Osteoblast (primary cell): ENCODE results near the gene CORIN. TPM values are rescaled to one million over a fixed set of nuclear protein-coding genes. Genes with fewer than 3 reads are reported as not detected.

Experiments used
- DNase-seq: peaks from one replicate; pipeline ENCODE4 v3.0.0; 2011; ENCODE audit warnings: low spot score, mixed read lengths; ENCODE audit not compliant: insufficient read length; ENCODE audit errors: missing footprints
- H2AFZ ChIP-seq: 2 replicates; pipeline ENCODE4 v1.6.0; 2011; ENCODE audit warnings: mild to moderate bottlenecking, low read length
- H3K27ac ChIP-seq: 2 replicates; pipeline ENCODE4 v1.5.1; 2011; ENCODE audit warnings: mild to moderate bottlenecking, low read depth, low read length, moderate library complexity
- H3K27me3 ChIP-seq: 2 replicates; pipeline ENCODE4 v1.6.0; 2012; ENCODE audit warnings: mild to moderate bottlenecking, control low read depth, inconsistent platforms, low read length, moderate library complexity; ENCODE audit not compliant: insufficient read depth
- H3K36me3 ChIP-seq: 2 replicates; pipeline ENCODE4 v1.5.1; 2011; ENCODE audit warnings: mild to moderate bottlenecking, low read length, control low read depth, moderate library complexity; ENCODE audit not compliant: insufficient read depth
- H3K4me1 ChIP-seq: 2 replicates; pipeline ENCODE4 v1.5.1; 2011; ENCODE audit warnings: mild to moderate bottlenecking, low read length, control low read depth, moderate library complexity; ENCODE audit not compliant: insufficient read depth
- H3K4me2 ChIP-seq: 2 replicates; pipeline ENCODE4 v1.6.0; 2011; ENCODE audit warnings: mild to moderate bottlenecking, low read length; ENCODE audit not compliant: insufficient read depth
- H3K4me3 ChIP-seq: fragments of 200-600 bp; sonication (generic); 3 replicates; pipeline ENCODE4 v1.5.1; 2012; ENCODE audit warnings: mild to moderate bottlenecking, low read length, inconsistent platforms; ENCODE audit not compliant: insufficient read depth
- H3K79me2 ChIP-seq: 2 replicates; pipeline ENCODE4 v1.6.0; 2012; ENCODE audit warnings: mild to moderate bottlenecking, low read length, control low read depth, inconsistent platforms; ENCODE audit not compliant: insufficient read depth
- H3K9me3 ChIP-seq: 2 replicates; pipeline ENCODE4 v1.5.1; 2011; ENCODE audit warnings: low read depth, low read length, control low read depth
- H4K20me1 ChIP-seq: 2 replicates; pipeline ENCODE4 v1.6.0; 2012; ENCODE audit warnings: mild to moderate bottlenecking, low read length, control low read depth; ENCODE audit not compliant: insufficient read depth
- CTCF ChIP-seq: IDR thresholded peaks from 2 replicates; pipeline ENCODE4 v1.5.1; 2011; ENCODE audit warnings: mild to moderate bottlenecking, low read depth, low read length, moderate library complexity; ENCODE audit errors: extremely low read depth
- total RNA-seq: library from RNA; depleted of rRNA; stranded (reverse); fragments of >200 nt; gene quantifications from 2 replicates; pipeline ENCODE4 v1.2.3, GENCODE V29; 2012

Gene CORIN
- total RNA-seq, 1 donor: 0.36 TPM

GRCh38 chr4:47876310-47876709 lies 38.4 kb upstream of the CORIN start:
- DNase-seq: no peak
- H3K4me1 ChIP-seq: no peaks in the 10 kb centered on the region
- no peak overlapping the region for H3K4me2 ChIP-seq
- no peak overlapping the region for H3K4me3 ChIP-seq
- TF ChIP-seq CTCF: no peak
- H3K36me3 ChIP-seq: peaks cover 53% of the 10 kb centered on the region
- peaks cover 6% of the 10 kb centered on the region for H3K9me3 ChIP-seq
- H4K20me1 ChIP-seq: no peaks in the 10 kb centered on the region
- no peaks in the 10 kb centered on the region for H3K27me3 ChIP-seq
- no peak overlapping the region for H2AFZ ChIP-seq
- no peaks in the 10 kb centered on the region for H3K79me2 ChIP-seq
- no peak overlapping the region for H3K27ac ChIP-seq

GRCh38 chr4:47873877-47874541 lies 36.1 kb upstream of the CORIN start:
- H4K20me1 ChIP-seq: no peaks in the 10 kb centered on the region
- no peak overlapping the region for H3K4me2 ChIP-seq
- H3K27me3 ChIP-seq: no peaks in the 10 kb centered on the region
- no peaks in the 10 kb centered on the region for H3K4me1 ChIP-seq
- peaks cover 6% of the 10 kb centered on the region for H3K9me3 ChIP-seq
- no peak for TF ChIP-seq CTCF
- peaks cover 48% of the 10 kb centered on the region for H3K36me3 ChIP-seq
- no peak for DNase-seq
- H2AFZ ChIP-seq: no peak overlapping the region
- no peak overlapping the region for H3K4me3 ChIP-seq
- H3K27ac ChIP-seq: no peak overlapping the region
- H3K79me2 ChIP-seq: no peaks in the 10 kb centered on the region

GRCh38 chr4:47863486-47863885 lies 25.6 kb upstream of the CORIN start:
- no peak for DNase-seq
- no peaks in the 10 kb centered on the region for H3K27me3 ChIP-seq
- H3K79me2 ChIP-seq: peaks cover 3% of the 10 kb centered on the region
- H3K4me2 ChIP-seq: peak overlapping the region; percentile 60
- no peak overlapping the region for H3K4me3 ChIP-seq
- H3K27ac ChIP-seq: peak overlapping the region; percentile 81
- H3K36me3 ChIP-seq: no peaks in the 10 kb centered on the region
- TF ChIP-seq CTCF: no peak
- no peaks in the 10 kb centered on the region for H4K20me1 ChIP-seq
- H2AFZ ChIP-seq: no peak overlapping the region
- H3K4me1 ChIP-seq: peaks cover 37% of the 10 kb centered on the region
- H3K9me3 ChIP-seq: no peaks in the 10 kb centered on the region

- no peaks in the 10 kb centered on the region for H3K36me3 ChIP-seq
- H4K20me1 ChIP-seq: no peaks in the 10 kb centered on the region
- H3K79me2 ChIP-seq: peaks cover 3% of the 10 kb centered on the region
- TF ChIP-seq CTCF: no peak
- peak; percentile 34 for DNase-seq
- peak overlapping the region; percentile 81 for H3K27ac ChIP-seq
- peak overlapping the region; percentile 21 for H3K4me2 ChIP-seq
- H2AFZ ChIP-seq: no peak overlapping the region
- peaks cover 37% of the 10 kb centered on the region for H3K4me1 ChIP-seq
- no peak overlapping the region for H3K4me3 ChIP-seq
- no peaks in the 10 kb centered on the region for H3K9me3 ChIP-seq
- no peaks in the 10 kb centered on the region for H3K27me3 ChIP-seq
Measured at GRCh38 chr4:47862297-47862696, 24.4 kb upstream of the CORIN start.
